ENCODE results near the gene ARHGAP4.

DNA sequence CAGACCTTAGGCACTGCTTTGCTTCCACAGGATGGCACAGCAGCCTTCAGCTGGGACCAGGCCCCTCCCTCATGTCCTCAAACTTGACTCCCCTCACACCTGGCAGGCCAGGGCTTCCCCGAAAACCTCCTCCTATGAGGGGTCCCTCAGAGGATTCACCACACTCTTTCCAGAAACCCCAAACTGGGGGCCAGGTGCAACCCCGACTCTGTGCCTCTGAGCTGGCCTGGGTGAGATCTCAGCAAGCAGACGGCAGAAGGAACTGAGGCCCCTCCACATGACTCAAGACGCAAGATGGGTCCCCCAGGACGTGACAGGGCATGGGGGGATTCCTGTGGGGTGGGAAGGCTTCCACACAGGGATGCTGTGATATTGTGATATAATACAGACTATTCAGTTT lies 39.3 kb upstream of the ARHGAP4 start:
- TF ChIP-seq, protein P1, sequence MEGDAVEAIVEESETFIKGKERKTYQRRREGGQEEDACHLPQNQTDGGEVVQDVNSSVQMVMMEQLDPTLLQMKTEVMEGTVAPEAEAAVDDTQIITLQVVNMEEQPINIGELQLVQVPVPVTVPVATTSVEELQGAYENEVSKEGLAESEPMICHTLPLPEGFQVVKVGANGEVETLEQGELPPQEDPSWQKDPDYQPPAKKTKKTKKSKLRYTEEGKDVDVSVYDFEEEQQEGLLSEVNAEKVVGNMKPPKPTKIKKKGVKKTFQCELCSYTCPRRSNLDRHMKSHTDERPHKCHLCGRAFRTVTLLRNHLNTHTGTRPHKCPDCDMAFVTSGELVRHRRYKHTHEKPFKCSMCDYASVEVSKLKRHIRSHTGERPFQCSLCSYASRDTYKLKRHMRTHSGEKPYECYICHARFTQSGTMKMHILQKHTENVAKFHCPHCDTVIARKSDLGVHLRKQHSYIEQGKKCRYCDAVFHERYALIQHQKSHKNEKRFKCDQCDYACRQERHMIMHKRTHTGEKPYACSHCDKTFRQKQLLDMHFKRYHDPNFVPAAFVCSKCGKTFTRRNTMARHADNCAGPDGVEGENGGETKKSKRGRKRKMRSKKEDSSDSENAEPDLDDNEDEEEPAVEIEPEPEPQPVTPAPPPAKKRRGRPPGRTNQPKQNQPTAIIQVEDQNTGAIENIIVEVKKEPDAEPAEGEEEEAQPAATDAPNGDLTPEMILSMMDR (IDR thresholded peaks at IDR 0.05), result no peak
- no peak for TF ChIP-seq POLR2A (IDR thresholded peaks at IDR 0.05)

Measured in Peyer's patch (tissue), 4 donors.